COLO829 (cell line): ENCODE measurements around the gene OPN4.

Source experiments
- DNase-seq: peaks from one replicate; pipeline ENCODE4 v3.0.0; 2012; ENCODE audit warnings: low spot score

Gene OPN4

DNA sequence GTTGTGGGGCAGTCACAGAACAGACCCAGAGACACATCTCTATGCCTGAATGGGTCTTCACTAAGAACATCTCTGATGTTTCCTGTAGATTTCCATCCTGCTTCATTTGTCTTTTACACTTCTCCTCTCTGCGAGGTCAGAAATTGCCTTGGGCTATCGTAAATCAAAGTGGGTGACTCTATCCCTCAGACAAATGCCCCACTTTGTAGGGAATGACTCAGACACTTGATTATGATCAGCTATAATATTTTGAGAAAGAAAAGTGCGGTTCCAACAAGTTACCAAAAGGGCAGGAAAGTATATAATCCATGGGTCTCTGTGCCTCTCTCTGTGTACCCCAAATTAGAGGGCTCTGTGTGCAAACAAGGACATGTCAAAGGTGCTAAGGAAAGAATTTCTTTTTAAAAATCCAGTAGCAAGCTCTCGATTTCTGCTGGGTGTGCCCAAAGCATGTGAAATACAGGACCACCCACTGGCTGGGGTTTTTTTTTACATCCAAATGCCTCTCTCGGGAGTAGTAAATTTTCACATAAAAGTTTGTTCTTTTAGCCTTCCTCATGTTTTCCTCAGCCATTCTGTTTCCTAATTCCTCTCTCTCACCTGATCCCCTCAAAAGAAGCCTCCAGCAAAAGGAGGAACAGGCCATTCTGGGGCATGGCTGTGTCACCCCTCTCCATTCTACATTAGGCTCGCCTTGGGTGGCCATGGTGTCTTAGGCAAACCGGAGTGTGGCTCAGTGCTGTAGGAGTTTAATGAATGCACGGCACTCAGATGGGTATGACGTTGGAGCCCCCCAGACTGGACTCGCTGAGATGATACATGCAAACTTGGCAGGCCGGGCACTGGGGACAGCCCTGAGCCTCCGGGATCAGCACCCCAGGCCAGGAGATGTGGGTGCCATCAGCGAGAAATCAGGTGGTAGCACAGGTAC, 6.3 kb upstream of the OPN4 start:
- peak; percentile 77 for DNase-seq

DNA sequence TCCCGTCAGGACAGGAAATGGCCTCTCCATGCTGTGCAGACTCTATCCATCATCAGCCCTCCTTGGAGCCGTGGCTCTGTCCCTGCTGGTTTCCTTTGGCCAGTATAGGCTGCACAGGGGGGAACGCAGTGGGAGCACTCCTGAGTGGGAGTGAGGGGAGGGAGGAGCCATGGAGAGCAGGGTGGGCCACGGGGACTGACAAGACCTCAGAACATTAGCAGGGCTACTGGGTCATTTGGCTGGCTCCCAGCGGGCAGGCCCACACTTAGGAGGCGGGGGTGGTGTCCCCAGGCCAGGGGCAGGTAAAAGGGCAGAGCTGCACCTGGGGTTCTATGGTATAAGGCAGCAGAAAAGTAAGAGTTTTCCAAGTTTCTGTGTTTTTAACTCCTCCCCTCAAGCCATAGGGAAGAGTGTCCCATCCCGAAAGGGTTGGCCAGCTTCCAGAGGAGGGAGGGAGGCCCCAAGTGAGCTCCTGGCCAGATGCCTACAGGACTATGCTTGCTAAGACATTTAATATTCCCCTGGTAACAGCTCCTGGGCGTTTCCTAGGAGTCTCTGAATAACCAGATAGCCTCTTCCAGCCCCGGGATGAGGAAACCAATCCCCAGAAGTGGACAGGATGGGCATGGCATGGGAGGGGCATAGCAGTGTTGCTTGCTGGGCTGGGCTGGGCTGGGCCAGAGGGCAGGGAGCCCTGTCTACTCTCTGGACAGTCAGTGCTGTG, 5.5 kb upstream of the OPN4 start:
- peak; percentile 40 for DNase-seq

GRCh38 chr10:86649471-86650150, 4.7 kb upstream of the OPN4 start:
- no peak for DNase-seq

DNA sequence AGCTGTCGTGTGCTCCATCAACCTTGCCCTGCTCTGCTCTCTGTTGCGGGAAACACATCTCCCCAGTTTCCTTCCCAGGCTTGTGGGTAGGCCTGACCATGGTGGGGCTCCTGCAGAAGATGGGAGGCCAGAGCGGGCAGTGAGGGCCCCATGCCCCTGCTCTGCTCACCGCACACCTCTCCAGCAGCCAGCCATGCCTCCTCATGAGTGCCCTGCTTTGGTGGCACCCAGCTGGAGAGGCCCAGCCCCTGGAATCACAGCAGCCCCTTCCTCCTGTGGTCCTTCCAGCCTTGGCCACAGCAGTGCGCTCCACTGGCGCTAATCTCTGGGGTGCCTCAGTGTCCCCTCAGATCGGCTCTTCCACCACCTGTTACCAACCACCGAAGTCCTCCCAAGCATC, 4.2 kb upstream of the OPN4 start:
- no peak for DNase-seq

GRCh38 chr10:86651021-86651471, 3.3 kb upstream of the OPN4 start:
- DNase-seq: no peak

- DNase-seq: no peak
These were observed 2.6 kb upstream of the OPN4 start for GRCh38 chr10:86651631-86652331.

DNA sequence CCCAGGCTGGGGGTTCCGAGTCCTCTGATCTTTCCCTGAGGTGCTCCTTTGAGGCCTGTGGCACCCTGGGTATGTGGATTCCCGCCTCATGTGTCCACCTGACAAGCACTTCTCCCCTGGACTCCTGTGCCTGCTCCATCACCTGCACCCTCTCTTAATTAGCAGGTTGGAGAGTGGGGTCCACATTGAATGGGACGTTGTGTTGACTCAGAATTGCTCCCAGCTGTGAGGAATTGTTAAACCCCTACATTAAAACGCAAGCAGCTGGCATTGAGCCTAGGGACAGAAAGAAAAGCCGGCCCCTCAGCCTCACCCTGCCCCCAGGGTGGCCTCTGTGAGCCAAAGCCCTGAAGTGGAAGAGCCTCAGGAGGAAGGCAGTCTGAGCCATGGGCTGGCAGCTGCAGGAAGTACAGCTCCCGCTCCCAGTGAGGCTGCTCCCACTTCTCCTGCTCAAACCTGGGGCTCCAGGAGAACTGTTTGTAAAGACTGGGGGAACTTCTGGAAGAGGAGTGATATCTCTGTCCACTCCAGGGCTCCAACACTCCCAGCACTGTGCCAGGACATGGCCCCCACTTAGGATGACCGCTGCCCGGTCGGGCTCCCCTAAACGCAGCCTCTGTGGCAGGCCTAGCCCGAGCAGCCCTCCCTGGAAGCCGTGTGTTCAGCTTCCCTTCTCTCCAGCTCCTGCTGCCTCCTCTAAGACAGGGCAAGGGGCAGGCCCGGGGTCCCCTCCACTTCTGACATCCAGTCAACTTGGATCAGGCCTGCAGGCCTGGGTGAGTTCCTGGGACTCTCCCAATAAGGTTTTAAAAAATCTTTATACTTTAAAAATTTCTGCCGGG, 1.8 kb upstream of the OPN4 start:
- no peak for DNase-seq

DNA sequence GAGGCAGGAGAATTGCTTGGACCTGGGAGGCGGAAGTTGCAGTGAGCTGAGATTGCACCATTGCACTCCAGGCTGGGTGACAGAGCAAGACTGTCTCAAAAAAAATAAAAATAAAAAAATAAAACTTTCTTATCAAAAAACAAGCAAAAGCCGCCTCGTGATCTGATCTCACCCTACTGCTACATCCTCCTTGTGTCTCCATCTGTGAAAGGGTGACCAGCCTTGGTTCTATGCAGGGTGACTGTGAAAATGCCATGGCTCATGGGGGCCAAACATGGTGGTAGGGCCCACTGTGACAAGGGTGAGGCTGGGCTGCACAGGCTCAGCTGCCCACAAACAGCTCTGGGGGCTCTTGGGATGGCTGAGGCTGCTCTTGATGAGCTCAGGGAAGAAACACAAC, 968 bp upstream of the OPN4 start:
- DNase-seq: no peak

- DNase-seq: no peak
These were observed 360 bp upstream of the OPN4 start for GRCh38 chr10:86653987-86654386.

GRCh38 chr10:86655173-86655540, 810 bp downstream of the OPN4 start:
- DNase-seq: no peak

- DNase-seq: no peak
These were observed 1.2 kb downstream of the OPN4 start for GRCh38 chr10:86655596-86655995.

GRCh38 chr10:86657011-86657395, 2.7 kb downstream of the OPN4 start:
- DNase-seq: no peak

DNA sequence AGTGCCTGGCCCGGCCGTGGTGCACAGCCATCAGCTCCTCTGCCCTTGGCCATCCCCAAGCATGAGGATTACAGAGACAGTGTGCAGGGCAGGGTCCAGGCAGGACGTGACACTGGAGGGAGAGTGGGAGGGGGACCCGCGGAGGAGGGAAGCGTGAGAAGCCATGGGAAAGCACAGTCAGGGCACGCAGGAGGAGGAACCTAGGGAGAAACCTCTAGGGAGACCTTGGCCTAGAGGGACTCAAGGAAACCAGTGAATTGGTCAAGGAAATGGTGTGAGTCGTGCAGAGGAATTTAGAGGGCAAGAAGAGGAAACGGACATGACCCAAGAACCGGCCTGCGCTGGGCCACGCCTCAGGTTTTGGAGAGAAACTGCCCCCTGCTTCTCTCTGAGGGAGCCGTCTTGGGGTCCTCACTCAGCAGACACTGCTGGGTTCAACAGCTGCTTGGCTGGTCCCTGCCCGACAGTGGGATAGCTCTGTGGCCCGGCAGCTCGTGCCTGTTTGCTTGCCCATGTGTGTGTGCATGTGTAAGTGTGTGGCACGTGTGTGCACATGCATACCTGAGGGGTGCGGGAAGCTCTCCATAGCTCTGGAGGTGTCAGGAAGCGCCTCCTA, 3.2 kb downstream of the OPN4 start:
- no peak for DNase-seq

DNA sequence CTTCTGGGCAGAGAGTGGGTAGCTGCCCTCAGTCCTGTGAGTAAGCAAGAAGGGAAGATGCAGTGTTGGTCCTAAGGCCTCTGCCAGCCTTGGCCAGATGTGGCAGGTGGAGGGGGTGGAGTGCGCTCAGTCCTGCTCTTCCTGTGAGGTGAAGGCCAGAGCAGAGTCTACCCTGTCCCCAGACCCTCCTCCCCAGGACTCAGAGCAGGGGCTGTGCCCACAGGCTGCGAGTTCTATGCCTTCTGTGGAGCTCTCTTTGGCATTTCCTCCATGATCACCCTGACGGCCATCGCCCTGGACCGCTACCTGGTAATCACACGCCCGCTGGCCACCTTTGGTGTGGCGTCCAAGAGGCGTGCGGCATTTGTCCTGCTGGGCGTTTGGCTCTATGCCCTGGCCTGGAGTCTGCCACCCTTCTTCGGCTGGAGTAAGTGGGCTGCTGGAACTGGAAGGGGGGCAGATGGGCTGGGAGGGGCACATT, 4.0 kb downstream of the OPN4 start:
- no peak for DNase-seq

GRCh38 chr10:86658751-86659150, 4.4 kb downstream of the OPN4 start:
- DNase-seq: no peak

DNA sequence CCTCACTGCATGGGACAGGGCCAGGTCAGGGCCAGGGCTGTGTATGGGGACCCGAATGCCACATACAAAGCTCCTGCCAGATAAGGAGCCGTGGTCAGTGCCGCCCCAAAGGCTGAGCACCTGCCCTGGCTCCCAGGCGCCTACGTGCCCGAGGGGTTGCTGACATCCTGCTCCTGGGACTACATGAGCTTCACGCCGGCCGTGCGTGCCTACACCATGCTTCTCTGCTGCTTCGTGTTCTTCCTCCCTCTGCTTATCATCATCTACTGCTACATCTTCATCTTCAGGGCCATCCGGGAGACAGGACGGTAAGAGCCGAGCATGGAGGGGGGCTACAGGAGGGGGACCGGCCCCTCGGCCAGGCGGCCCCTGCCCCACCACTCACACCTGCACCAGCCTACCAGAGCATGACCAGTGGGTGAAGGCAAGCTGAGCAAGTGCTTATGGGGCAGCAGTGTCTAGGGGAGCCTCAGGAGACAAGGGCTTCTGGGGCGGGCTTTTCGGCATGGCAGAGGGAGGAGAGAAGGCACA, 4.9 kb downstream of the OPN4 start:
- no peak for DNase-seq

GRCh38 chr10:86659721-86660453, 5.5 kb downstream of the OPN4 start:
- no peak for DNase-seq

DNA sequence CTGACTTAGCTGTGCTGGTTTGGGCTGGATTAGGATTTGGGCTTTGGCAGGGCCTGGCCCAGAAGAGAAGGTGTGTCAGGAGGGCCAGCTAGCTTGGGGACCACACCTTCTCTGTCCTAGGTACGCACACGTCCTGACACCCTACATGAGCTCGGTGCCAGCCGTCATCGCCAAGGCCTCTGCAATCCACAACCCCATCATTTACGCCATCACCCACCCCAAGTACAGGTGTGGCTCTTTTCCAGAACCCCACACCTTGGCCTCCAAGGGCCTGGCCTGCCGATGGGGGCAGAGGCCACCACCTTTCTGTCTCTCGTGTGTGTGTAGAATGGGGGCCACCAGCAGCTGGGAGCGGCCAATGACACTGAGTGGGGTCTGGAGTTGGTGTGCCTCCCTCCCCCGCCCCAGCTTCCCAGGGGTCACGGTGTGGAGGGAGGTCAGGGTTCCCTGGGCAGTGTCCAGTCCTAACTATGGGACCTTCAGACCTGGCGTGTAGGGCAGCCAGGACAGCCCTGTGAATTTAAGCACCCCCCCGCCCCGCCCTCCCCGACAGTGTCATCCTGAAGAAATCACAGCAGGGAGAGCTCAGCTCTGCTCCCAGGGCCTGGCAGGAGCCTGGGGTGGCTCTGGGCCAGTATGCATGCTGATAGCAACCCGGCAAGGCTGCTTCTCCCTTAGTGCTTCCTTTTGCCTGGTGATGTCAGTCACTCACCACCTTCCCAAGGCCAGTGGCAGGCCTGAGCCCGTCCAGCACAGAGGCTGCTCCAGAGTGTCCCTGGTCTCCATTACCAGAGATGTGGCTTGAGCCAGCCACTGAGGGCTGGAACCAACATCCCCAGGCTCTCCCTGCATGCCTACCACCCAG, 7.0 kb downstream of the OPN4 start:
- DNase-seq: no peak
